Suprapubic skin (tissue), 4 donors: ENCODE data around the gene DARS1.

ENCODE experiments used
- POLR2A ChIP-seq, 2 donors: fragments of 450-650 bp; IDR thresholded peaks; one replicate each; pipeline ENCODE4 v1.6.1; 2017; ENCODE audit warnings: antibody characterized with exemption in 2 of 2, mild to moderate bottlenecking in 2 of 2, moderate library complexity in 2 of 2
- POLR2AphosphoS5 ChIP-seq, 3 donors: sonication (generic); formaldehyde crosslinking; IDR thresholded peaks; one replicate each; pipeline ENCODE4 v1.6.1; 2017; ENCODE audit warnings: antibody characterized with exemption in 3 of 3
- TF ChIP-seq, protein P1 (sequence below), 2 donors: fragments of 200-600 bp in 1 of 2; fragments of 450-650 bp in 1 of 2; sonication (generic) in 1 of 2; IDR thresholded peaks; one replicate each; pipeline ENCODE4 v1.5.1; 2016 to 2019; ENCODE audit warnings: antibody characterized with exemption in 2 of 2, mild to moderate bottlenecking in 1 of 2, moderate library complexity in 1 of 2

DNA sequence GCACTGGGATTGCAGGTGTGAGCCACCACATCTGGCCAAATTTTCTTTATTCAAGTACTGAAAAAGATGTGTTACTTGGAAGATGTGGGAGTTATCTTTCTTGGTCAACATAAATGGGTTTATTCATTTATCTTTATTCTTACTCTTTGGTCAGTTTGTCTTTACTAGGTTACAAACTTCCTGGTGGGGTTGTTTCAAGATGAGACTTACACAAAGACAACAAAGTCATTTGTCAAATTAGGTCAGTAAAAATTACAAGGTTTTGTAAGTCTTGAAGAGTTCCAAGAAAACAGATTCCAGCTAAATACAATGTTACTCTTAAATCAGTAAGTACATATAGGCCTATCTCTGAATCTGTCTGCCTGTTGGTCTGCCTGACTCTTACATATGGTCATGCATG lies 48.9 kb downstream of the DARS1 start:
- no peak for TF ChIP-seq POLR2A (IDR thresholded peaks at IDR 0.05)
- TF ChIP-seq, protein P1, sequence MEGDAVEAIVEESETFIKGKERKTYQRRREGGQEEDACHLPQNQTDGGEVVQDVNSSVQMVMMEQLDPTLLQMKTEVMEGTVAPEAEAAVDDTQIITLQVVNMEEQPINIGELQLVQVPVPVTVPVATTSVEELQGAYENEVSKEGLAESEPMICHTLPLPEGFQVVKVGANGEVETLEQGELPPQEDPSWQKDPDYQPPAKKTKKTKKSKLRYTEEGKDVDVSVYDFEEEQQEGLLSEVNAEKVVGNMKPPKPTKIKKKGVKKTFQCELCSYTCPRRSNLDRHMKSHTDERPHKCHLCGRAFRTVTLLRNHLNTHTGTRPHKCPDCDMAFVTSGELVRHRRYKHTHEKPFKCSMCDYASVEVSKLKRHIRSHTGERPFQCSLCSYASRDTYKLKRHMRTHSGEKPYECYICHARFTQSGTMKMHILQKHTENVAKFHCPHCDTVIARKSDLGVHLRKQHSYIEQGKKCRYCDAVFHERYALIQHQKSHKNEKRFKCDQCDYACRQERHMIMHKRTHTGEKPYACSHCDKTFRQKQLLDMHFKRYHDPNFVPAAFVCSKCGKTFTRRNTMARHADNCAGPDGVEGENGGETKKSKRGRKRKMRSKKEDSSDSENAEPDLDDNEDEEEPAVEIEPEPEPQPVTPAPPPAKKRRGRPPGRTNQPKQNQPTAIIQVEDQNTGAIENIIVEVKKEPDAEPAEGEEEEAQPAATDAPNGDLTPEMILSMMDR (IDR thresholded peaks at IDR 0.05): no peak
- TF ChIP-seq POLR2AphosphoS5 (IDR thresholded peaks at IDR 0.05): no peak
